Activated CD4-positive, alpha-beta T cell treated with anti-CD3 and anti-CD28 coated beads, Interleukin-2, amount 10 ng/mL, durations not matched to agents 24 days and 14 days (primary cell): ENCODE results near the gene MOB1A. TPM values are rescaled to one million over a fixed set of nuclear protein-coding genes. Genes with fewer than 3 reads are reported as not detected.

Experiments
- DNase-seq: peaks from one replicate; pipeline ENCODE4 v3.0.0; 2022
- H3K27ac Mint-ChIP-seq: one replicate; pipeline ENCODE4 v1.8.0; 2022; ENCODE audit warnings: mild to moderate bottlenecking, mixed read lengths
- H3K27me3 Mint-ChIP-seq: one replicate; pipeline ENCODE4 v1.8.0; 2022; ENCODE audit warnings: mixed read lengths
- H3K36me3 Mint-ChIP-seq: one replicate; pipeline ENCODE4 v1.8.0; 2022; ENCODE audit warnings: low read depth, mild to moderate bottlenecking, mixed read lengths
- H3K4me1 Mint-ChIP-seq: one replicate; pipeline ENCODE4 v1.8.0; 2021; ENCODE audit warnings: mixed read lengths
- H3K4me3 Mint-ChIP-seq: one replicate; pipeline ENCODE4 v1.8.0; 2022; ENCODE audit warnings: mild to moderate bottlenecking, moderate library complexity, mixed read lengths
- H3K9me3 Mint-ChIP-seq: one replicate; pipeline ENCODE4 v1.8.0; 2021; ENCODE audit warnings: mixed read lengths
- intact Hi-C: fragments of 100-400 bp; cut with micrococcal nuclease; formaldehyde crosslinking; loops from one replicate; pipeline ENCODE4 v1.15.1; 2023
- total RNA-seq: library from RNA; stranded (reverse); gene quantifications from 2 replicates; pipeline ENCODE4 v1.2.3, GENCODE V29; 2022

MOB1A gene
- total RNA-seq, 1 donor from 2014 or later = 203 TPM

- no peaks in the 10 kb centered on the region for H3K27me3 Mint-ChIP-seq
- DNase-seq = peak; percentile 88
- peak overlapping the region; percentile 79 for H3K4me3 Mint-ChIP-seq
- peaks cover 58% of the 10 kb centered on the region for H3K4me1 Mint-ChIP-seq
- peak overlapping the region; percentile 93 for H3K27ac Mint-ChIP-seq
- peaks cover 82% of the 10 kb centered on the region for H3K36me3 Mint-ChIP-seq
- H3K9me3 Mint-ChIP-seq = no peaks in the 10 kb centered on the region
- intact Hi-C loops = loop anchor here (1.0 kb wide), 1 partner anchor 8 kb away; the partner anchor contains the start of gene MTHFD2
These were observed 27.6 kb upstream of the MOB1A start for GRCh38 chr2:74206180-74206688.

DNA sequence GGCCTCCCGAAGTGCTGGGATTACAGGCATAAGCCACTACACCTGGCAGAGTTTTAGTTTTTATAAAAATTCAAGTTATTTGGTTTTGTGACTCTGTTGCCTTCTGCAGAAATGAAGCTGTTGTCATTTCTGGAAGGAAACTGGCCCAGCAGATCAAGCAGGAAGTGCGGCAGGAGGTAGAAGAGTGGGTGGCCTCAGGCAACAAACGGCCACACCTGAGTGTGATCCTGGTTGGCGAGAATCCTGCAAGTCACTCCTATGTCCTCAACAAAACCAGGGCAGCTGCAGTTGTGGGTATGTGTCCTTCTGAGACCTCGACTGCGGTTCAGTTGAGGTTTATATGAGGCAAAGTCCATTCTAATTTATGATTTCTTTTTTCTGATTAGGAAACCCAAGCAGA is 26.9 kb upstream of the MOB1A start:
- peaks cover 63% of the 10 kb centered on the region for H3K4me1 Mint-ChIP-seq

DNA sequence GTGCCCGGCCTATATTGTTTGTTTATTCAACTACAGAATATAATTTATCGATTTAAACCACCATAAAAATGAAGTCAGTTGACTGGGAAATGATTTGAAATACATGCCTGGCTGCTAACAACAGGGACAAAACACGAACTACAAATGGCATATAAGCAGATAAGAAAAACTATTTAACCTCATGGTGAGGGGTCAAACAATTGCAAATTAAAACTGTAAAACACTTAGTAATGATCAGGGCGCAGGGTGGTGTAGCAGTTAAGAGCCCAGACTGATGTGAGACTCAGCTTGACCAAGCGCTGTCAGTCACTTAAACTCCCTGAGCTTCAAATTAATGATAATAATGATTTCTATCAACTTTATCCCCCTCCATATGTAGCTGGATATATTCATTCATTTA is 26.4 kb upstream of the MOB1A start:
- H3K4me1 Mint-ChIP-seq = peaks cover 66% of the 10 kb centered on the region
- peak overlapping the region; percentile 79 for H3K4me3 Mint-ChIP-seq
- peak overlapping the region; percentile 93 for H3K27ac Mint-ChIP-seq
- intact Hi-C loops = no loop called here
- no peaks in the 10 kb centered on the region for H3K9me3 Mint-ChIP-seq
- H3K27me3 Mint-ChIP-seq = no peaks in the 10 kb centered on the region
- H3K36me3 Mint-ChIP-seq = peaks cover 83% of the 10 kb centered on the region
- no peak for DNase-seq

More for the DNA sequence above, 26.9 kb upstream of the MOB1A start:
- Mint-ChIP-seq H3K4me3 (peak overlapping the region; percentile 79), H3K27ac (peak overlapping the region; percentile 93), H3K9me3 (no peaks in the 10 kb centered on the region), H3K27me3 (no peaks in the 10 kb centered on the region), H3K36me3 (peaks cover 82% of the 10 kb centered on the region)
- DNase-seq = peak; percentile 83
- intact Hi-C loops = no loop called here

GRCh38 chr2:74204436-74204835 is 25.8 kb upstream of the MOB1A start:
- H3K9me3 Mint-ChIP-seq = no peaks in the 10 kb centered on the region
- H3K4me3 Mint-ChIP-seq = peak overlapping the region; percentile 79
- DNase-seq = no peak
- peaks cover 83% of the 10 kb centered on the region for H3K36me3 Mint-ChIP-seq
- intact Hi-C loops = loop anchor here (5.0 kb wide), 1 partner anchor 37 kb away; no protein-coding TSS in a partner anchor
- no peaks in the 10 kb centered on the region for H3K27me3 Mint-ChIP-seq
- H3K4me1 Mint-ChIP-seq = peaks cover 65% of the 10 kb centered on the region
- H3K27ac Mint-ChIP-seq = peak overlapping the region; percentile 93

GRCh38 chr2:74201596-74201995 is 22.9 kb upstream of the MOB1A start:
- intact Hi-C loops = loop anchor here (5.0 kb wide), 1 partner anchor 34 kb away; no protein-coding TSS in a partner anchor
- H3K36me3 Mint-ChIP-seq = peaks cover 64% of the 10 kb centered on the region
- peaks cover 65% of the 10 kb centered on the region for H3K4me1 Mint-ChIP-seq
- peak overlapping the region; percentile 74 for H3K27ac Mint-ChIP-seq
- no peaks in the 10 kb centered on the region for H3K9me3 Mint-ChIP-seq
- DNase-seq = no peak
- H3K4me3 Mint-ChIP-seq = peak overlapping the region; percentile 96
- H3K27me3 Mint-ChIP-seq = no peaks in the 10 kb centered on the region

DNA sequence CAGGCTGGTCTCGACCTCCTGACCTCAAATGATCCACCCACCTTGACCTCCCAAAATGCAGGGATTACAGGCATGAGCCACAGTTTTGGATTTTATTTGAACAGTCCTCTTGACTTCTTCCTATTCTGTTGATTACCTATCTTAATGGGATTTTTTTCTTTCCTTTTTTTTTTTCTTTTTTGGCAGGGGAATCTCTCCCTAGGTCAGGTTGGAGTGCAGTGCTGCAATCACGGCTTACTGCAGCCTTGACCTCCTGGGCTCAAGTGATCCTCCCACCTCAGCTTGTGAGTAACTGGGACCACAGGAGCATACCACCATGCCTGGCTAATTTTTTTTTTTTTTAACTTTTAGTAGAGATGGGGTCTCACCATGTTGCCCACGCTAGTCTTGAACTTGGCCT is 22.5 kb upstream of the MOB1A start:
- no peaks in the 10 kb centered on the region for H3K27me3 Mint-ChIP-seq
- H3K9me3 Mint-ChIP-seq = no peaks in the 10 kb centered on the region
- intact Hi-C loops = loop anchor here (5.0 kb wide), 1 partner anchor 34 kb away; no protein-coding TSS in a partner anchor
- H3K4me1 Mint-ChIP-seq = peaks cover 61% of the 10 kb centered on the region
- peak overlapping the region; percentile 96 for H3K4me3 Mint-ChIP-seq
- peak overlapping the region; percentile 74 for H3K27ac Mint-ChIP-seq
- peaks cover 60% of the 10 kb centered on the region for H3K36me3 Mint-ChIP-seq
- DNase-seq = no peak

DNA sequence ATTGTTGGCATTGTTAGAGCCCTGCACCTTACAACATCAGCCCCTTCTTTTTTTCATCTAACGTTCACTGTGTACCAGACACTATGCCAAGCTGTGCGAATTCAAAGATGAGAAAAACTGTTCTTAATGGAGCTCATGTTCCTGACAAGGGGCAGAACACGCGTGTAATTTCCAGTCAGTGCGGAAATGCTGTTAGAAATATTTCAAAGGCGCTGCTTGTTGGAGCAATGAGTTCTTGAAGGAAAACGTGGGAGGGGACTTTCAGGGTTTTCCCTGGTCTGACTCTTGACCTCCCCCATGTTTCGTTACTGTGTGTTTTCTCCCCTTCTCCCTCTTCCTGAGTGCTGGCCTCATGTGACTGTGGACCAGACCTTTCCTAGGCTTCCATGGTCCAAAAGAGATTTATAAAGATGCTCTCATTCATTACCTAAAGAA is 21.2 kb upstream of the MOB1A start:
- H3K27ac Mint-ChIP-seq = peak overlapping the region; percentile 100
- H3K4me1 Mint-ChIP-seq = peaks cover 49% of the 10 kb centered on the region
- H3K4me3 Mint-ChIP-seq = peak overlapping the region; percentile 96
- DNase-seq = peak; percentile 77
- H3K27me3 Mint-ChIP-seq = no peaks in the 10 kb centered on the region
- no peaks in the 10 kb centered on the region for H3K9me3 Mint-ChIP-seq
- intact Hi-C loops = loop anchor here (2.0 to 5.0 kb wide), 6 partner anchors 33 to 965 kb away; partner anchors contain the start of genes CCT7, DGUOK and INO80B
- peaks cover 50% of the 10 kb centered on the region for H3K36me3 Mint-ChIP-seq

DNA sequence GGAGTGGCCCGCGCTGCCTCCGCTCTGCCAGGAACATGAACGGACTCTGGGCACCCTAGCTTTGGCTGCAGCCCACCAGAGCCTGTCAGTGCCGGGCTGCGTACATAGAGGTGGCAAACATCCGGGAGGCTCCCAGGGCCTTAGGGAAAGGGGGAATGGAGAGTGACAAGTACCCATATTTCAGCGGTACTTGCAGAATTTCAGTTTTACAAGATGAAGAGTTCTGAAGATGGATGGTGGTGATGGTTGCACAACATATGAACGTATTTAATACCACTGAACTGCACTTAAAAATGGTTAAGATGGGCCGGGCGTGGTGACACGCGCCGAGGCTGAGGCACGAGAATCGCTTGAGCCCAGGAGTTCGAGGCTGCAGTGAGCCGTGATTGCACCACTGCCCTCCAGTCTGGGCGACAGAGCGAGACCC is 20.6 kb upstream of the MOB1A start:
- Mint-ChIP-seq H3K36me3 (peaks cover 45% of the 10 kb centered on the region), H3K27ac (peak overlapping the region; percentile 100), H3K4me3 (peak overlapping the region; percentile 96), H3K9me3 (no peaks in the 10 kb centered on the region), H3K4me1 (peaks cover 44% of the 10 kb centered on the region), H3K27me3 (no peaks in the 10 kb centered on the region)
- no peak for DNase-seq
- intact Hi-C loops = loop anchor here (2.0 to 5.0 kb wide), 5 partner anchors 196 to 964 kb away; partner anchors contain the start of genes CCT7, DGUOK and INO80B

DNA sequence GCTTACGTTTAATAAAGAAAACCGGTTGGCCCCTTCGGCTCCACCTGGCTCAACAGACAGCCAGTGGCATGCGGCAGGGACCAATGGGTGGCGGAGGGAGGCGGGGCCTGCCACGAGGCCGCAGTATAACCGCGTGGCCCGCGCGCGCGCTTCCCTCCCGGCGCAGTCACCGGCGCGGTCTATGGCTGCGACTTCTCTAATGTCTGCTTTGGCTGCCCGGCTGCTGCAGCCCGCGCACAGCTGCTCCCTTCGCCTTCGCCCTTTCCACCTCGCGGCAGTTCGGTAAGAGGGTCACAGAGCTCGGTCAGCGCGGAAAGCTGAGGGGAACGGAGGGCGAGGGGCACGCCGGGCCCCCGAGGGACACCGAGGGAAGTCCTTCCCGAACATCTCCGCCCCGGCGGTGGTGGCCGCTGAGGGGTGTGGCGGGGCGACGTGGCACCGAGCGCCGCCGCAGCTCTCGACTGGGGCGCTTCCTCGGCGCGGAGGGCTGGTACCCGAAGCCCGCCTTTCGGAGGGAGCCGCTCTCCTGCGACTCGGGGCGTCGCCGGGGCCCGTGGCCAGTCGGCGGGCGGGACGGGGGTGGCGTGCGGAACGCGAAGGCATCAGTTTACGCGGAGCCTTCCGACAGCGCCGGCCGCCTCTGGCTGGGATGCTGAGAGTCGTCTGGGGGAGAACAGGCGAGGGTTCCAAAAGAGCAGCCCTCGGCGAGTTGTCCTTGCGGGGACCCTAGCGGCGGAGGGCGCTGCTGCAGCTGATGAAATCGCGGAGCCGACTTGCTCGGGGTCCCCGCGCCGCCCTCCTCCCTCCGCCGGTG is 20.0 kb upstream of the MOB1A start, which contains the start of gene MTHFD2:
TSS of gene MTHFD2 (plus strand) at position 155 of the 814 bp plus-strand sequence. CDS start at position 182, 27 bp downstream.
- Mint-ChIP-seq H3K4me1 (peaks cover 38% of the 10 kb centered on the region), H3K4me3 (peak within 1 kb of the TSS; percentile 96), H3K36me3 (peaks cover 40% of the 10 kb centered on the region), H3K27ac (peak within 1 kb of the TSS; percentile 100), H3K9me3 (no peaks in the 10 kb centered on the region), H3K27me3 (no peaks in the 10 kb centered on the region)
- DNase-seq = peak; percentile 98
- intact Hi-C loops = loop anchor here (1.0 to 5.0 kb wide), 9 partner anchors 8 to 964 kb away; partner anchors contain the start of genes BOLA3, CCT7, DGUOK and INO80B

DNA sequence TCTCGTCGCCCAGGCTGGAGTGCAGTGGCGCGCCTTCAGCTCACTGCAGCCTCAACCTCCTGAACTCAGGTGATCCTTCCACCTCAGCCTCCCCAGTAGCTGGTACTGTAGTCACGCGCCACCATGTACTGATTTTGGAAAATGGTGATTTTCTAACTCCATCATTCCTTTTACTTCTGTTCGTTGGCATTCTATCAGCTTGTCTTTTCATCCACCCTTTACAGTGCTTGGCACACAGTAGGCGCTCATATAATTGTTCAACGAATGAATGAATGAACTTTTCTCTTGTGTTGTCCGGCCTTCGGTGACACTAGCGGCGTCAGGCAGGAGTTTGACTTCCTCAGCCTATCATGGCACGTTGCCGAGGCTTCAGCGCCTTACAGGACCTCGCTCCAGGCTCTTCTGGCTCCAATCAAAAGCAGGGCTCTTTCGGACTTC is 19.4 kb upstream of the MOB1A start:
- peak overlapping the region; percentile 96 for H3K4me3 Mint-ChIP-seq
- H3K27ac Mint-ChIP-seq = peak overlapping the region; percentile 100
- intact Hi-C loops = loop anchor here (1.0 to 5.0 kb wide), 9 partner anchors 8 to 963 kb away; partner anchors contain the start of genes BOLA3, CCT7, DGUOK and INO80B

DNA sequence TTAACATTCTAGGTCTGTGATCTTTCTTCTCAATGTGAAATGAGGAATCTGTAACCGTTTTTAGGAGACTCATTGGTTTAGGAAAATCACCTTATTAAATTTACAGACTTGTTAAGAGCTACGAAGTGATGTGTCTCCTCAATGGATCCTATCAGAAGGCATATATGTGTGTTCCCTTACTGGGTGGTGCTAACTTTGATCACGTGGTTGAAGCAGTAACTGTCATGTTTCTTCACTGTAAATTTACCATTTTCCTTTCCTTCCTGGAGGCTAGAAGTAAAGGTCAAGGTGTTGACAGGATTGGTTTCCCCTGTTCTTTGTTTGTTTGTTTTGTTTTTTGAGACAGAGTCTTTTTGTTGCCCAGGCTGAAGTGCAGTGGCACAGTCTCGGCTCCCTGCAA is 18.4 kb upstream of the MOB1A start:
- Mint-ChIP-seq H3K9me3 (no peaks in the 10 kb centered on the region), H3K27ac (peak overlapping the region; percentile 59), H3K4me1 (peaks cover 36% of the 10 kb centered on the region), H3K27me3 (no peaks in the 10 kb centered on the region), H3K36me3 (peaks cover 28% of the 10 kb centered on the region), H3K4me3 (no peak overlapping the region)
- no peak for DNase-seq
- intact Hi-C loops = loop anchor here (5.0 kb wide), 1 partner anchor 270 kb away; the partner anchor contains the start of gene DGUOK

More for the DNA sequence above, 19.4 kb upstream of the MOB1A start:
- DNase-seq = no peak
- Mint-ChIP-seq H3K9me3 (no peaks in the 10 kb centered on the region), H3K27me3 (no peaks in the 10 kb centered on the region), H3K4me1 (peaks cover 34% of the 10 kb centered on the region), H3K36me3 (peaks cover 34% of the 10 kb centered on the region)

DNA sequence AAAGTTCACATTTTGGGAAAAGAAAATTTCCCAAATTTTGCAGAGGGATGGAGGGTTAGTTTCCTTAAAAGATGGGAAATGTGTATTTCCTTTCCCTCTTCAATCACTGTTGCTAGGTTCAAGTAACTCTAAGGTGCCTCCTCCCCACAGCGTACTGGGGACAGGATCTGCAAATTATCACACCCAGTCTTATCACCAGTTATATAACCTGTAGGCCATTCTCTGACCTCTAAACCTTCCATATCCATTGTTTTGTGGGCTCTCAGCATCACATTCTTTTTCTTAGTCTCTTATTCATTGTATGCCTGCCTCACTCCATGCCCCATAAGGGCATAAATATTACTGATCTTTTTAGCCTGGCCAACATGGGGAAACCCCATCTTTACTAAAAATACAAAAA is 16.1 kb upstream of the MOB1A start:
- no peak overlapping the region for H3K4me3 Mint-ChIP-seq
- H3K4me1 Mint-ChIP-seq = peaks cover 23% of the 10 kb centered on the region
- intact Hi-C loops = loop anchor here (5.0 kb wide), 1 partner anchor 267 kb away; the partner anchor contains the start of gene DGUOK
- no peak overlapping the region for H3K27ac Mint-ChIP-seq
- H3K9me3 Mint-ChIP-seq = no peaks in the 10 kb centered on the region
- peaks cover 11% of the 10 kb centered on the region for H3K36me3 Mint-ChIP-seq
- H3K27me3 Mint-ChIP-seq = no peaks in the 10 kb centered on the region
- DNase-seq = no peak

GRCh38 chr2:74191596-74192380 is 13.1 kb upstream of the MOB1A start:
- H3K36me3 Mint-ChIP-seq = no peaks in the 10 kb centered on the region
- intact Hi-C loops = no loop called here
- H3K27ac Mint-ChIP-seq = no peak overlapping the region
- H3K9me3 Mint-ChIP-seq = no peaks in the 10 kb centered on the region
- H3K27me3 Mint-ChIP-seq = no peaks in the 10 kb centered on the region
- H3K4me1 Mint-ChIP-seq = peaks cover 19% of the 10 kb centered on the region
- H3K4me3 Mint-ChIP-seq = no peak overlapping the region
- DNase-seq = no peak
